Heart right ventricle (tissue), 16 donors: ENCODE measurements around the gene ACAT1. TPM values are rescaled to one million over a fixed set of nuclear protein-coding genes. Genes with fewer than 3 reads are reported as not detected.
"Not testable (repeated sequence)": the region's sequence is repeated elsewhere in the genome, so short reads cannot be mapped to it uniquely, and the experiment has no call there.

ENCODE experiments used
- ATAC-seq, 8 donors: fragments of 200-7000 bp; cut with Tn5 transposase; one replicate each; pipeline ENCODE4 v1.9.1; 2020; ENCODE audit warnings: mild to moderate bottlenecking in 8 of 8, moderate library complexity in 8 of 8, moderate number of reproducible peaks in 1 of 8
- DNase-seq, 2 donors: peaks; one replicate each; pipeline ENCODE4 v3.0.0-alpha.2; 2020
- H3K27ac ChIP-seq, 10 donors: fragments of 200-600 bp; sonication (generic) in 2 of 10; one replicate each; pipeline versions ENCODE4 v1.5.0 to v1.8.0; 2020 to 2022; ENCODE audit warnings: mild to moderate bottlenecking in 3 of 10
- H3K27me3 ChIP-seq, 7 donors: fragments of 200-600 bp; one replicate each; pipeline ENCODE4 v1.8.0; 2021 to 2022; ENCODE audit warnings: mild to moderate bottlenecking in 2 of 7
- H3K36me3 ChIP-seq, 9 donors: fragments of 200-600 bp; sonication (generic) in 1 of 9; one replicate each; pipeline versions ENCODE4 v1.5.0 to v1.8.0; 2020 to 2022; ENCODE audit warnings: mild to moderate bottlenecking in 2 of 9
- H3K4me1 ChIP-seq, 9 donors: fragments of 200-600 bp; sonication (generic) in 1 of 9; one replicate each; pipeline versions ENCODE4 v1.5.0 to v1.8.0; 2020 to 2022; ENCODE audit warnings: mild to moderate bottlenecking in 4 of 9
- H3K4me3 ChIP-seq, 10 donors: fragments of 200-600 bp; sonication (generic) in 2 of 10; one replicate each; pipeline versions ENCODE4 v1.5.0 to v1.8.0; 2020 to 2022; ENCODE audit warnings: mild to moderate bottlenecking in 7 of 10, moderate library complexity in 2 of 10
- H3K9me3 ChIP-seq, 11 donors: fragments of 200-600 bp in 10 of 11; sonication (generic) in 2 of 11; one replicate each; pipeline versions ENCODE4 v1.5.0 to v1.8.0; 2013 to 2022; ENCODE audit warnings: mild to moderate bottlenecking in 2 of 11, control low read depth in 1 of 11, moderate library complexity in 1 of 11
- WGBS, 2 donors: extraction: QIAGEN DNeasy Blood & Tissue Kit; methylation state at CpG; one replicate each; pipeline ENCODE4 v1.1.7; 2013; ENCODE audit warnings: inconsistent platforms in 1 of 2; 5-methylcytosine and 5-hydroxymethylcytosine counted together
- intact Hi-C, 10 donors: fragments of 100-400 bp; cut with DNase I; formaldehyde crosslinking; loops; one replicate each; pipeline versions ENCODE4 v1.11.1 to v1.14.2; 2022
- polyA plus RNA-seq, 2 donors: library from polyadenylated mRNA; stranded (reverse); fragments of 200-250 nt; gene quantifications; one replicate each; pipeline ENCODE4 v1.2.3, GENCODE V29; 2013
- total RNA-seq, 10 donors: library from RNA; stranded (reverse); fragmentation: NEBNext Ultra II Directional in 3 of 10; extraction: Animal tissue kit (Norgen Biotek cat#: 25700) in 3 of 10; gene quantifications; one replicate each; pipeline versions ENCODE4 v1.2.1 to v1.2.4, GENCODE V29; 2021 to 2023
- TF ChIP-seq, protein P1 (sequence below), 9 donors: fragments of 200-600 bp; sonication (generic) in 2 of 9; IDR thresholded peaks; one replicate each; pipeline versions ENCODE4 v1.5.0 to v1.8.0; 2021 to 2022; ENCODE audit warnings: antibody characterized with exemption in 9 of 9, mild to moderate bottlenecking in 5 of 9, moderate library complexity in 1 of 9
- donor health status: Arrhythmogenic right ventricular cardiomyopathy.
- donor health status: ischemic (EF 13 %, LVEDD 7.1; RV severe dilation, severe dysfunction).
- donor health status: healthy with polysubstance abuse.
- donor health status: DM: no; HTN: yes; CAD: no.
- donor health status: DM: no; HTN: no; CAD: no.
- donor health status: ischemic (EF 25% LVEDD 6.9; RV normal size, moderate dysfunction).
- donor health status: ischemic (EF 25% LVEDD 5.7; RV mildly dilated, moderate dysfunction).
- donor health status: healthy.
- donor health status: DM: yes; HTN: yes; CAD: no.
- donor health status: Ischemic cardiomyopathy.
- donor health status: ischemic (EF 35%, LVEDD 5.7; RV mildly dilated, moderate dysfunction).
- donor health status: nonischemic (EF 11% LVEDD 7.7; RV severe dilation, severe dysfunction).
- donor health status: DM: yes; HTN: yes; CAD: no.
- donor health status: PGD.
- donor health status: ischemic (EF 29% LVEDD 5.4; RV normal size, mild dysfunction).
- donor health status: nonischemic (EF 23%, LVEDD 6.1; RV moderate dilation, normal function).

The ACAT1 gene
- total and polyA plus RNA-seq, 12 donors = 158 to 535 (median 376) TPM

- intact Hi-C loops = loop anchor here in 1 of 10 donors (10.0 kb wide), 1 partner anchor 533 kb away; no protein-coding TSS in a partner anchor
- no peak for ATAC-seq
- Histone ChIP-seq H3K27me3 (no peaks in the 10 kb centered on the region), H3K4me3 (no peak overlapping the region), H3K4me1 (peaks cover 6 to 21% (median 15%) of the 10 kb centered on the region in 9 donors), H3K27ac (no peak overlapping the region), H3K9me3 (no peaks in the 10 kb centered on the region), H3K36me3 (peaks cover 0 to 25% (median 0%) of the 10 kb centered on the region in 9 donors)
- no peak for DNase-seq
- TF ChIP-seq, protein P1, sequence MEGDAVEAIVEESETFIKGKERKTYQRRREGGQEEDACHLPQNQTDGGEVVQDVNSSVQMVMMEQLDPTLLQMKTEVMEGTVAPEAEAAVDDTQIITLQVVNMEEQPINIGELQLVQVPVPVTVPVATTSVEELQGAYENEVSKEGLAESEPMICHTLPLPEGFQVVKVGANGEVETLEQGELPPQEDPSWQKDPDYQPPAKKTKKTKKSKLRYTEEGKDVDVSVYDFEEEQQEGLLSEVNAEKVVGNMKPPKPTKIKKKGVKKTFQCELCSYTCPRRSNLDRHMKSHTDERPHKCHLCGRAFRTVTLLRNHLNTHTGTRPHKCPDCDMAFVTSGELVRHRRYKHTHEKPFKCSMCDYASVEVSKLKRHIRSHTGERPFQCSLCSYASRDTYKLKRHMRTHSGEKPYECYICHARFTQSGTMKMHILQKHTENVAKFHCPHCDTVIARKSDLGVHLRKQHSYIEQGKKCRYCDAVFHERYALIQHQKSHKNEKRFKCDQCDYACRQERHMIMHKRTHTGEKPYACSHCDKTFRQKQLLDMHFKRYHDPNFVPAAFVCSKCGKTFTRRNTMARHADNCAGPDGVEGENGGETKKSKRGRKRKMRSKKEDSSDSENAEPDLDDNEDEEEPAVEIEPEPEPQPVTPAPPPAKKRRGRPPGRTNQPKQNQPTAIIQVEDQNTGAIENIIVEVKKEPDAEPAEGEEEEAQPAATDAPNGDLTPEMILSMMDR (IDR thresholded peaks at IDR 0.05) = no peak
- WGBS, 2 donors = 82 to 85% methylated on average over 2 of the region's 2 CpGs
Observed at GRCh38 chr11:108112057-108112456, 9.3 kb upstream of the ACAT1 start.

DNA sequence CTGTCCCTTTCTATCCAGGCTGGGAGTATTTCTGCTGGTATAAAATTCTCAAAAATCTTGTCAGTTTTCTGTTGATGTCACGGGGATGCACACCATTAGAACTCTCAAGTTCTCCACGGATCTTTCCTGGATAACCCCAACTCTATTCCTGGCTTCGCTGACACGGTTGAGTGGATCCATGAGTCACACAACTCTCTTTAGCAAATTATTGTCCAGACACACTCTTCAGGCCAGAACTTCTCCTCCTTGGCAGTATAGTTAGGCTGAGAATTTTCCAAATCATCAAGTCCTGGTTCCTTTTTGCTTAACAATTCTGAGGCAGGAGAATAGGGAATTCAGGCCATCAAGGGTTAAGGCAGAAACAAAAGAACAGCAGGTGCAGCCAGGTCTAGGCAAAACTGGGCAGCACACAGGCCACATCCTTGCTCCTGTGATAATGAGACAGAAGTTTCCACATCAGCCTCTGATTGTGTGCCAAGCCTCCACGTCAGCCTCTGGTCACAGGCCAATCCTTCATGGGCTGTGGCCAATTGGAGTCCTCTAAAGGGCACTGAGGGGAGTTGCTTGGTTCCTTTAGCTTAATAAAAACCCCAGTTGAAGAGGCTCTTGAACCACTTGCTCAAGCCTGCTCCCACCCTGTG lies 5.7 kb upstream of the ACAT1 start:
- no peaks in the 10 kb centered on the region for H3K27me3 ChIP-seq
- H3K27ac ChIP-seq = peak overlapping the region; percentile 42 to 86 (median 76)
- no peaks in the 10 kb centered on the region for H3K9me3 ChIP-seq
- ATAC-seq (peak; percentile 84 to 95 (median 90)), DNase-seq (peak; percentile 85 to 86)
- peaks cover 6 to 23% (median 15%) of the 10 kb centered on the region in 9 donors for H3K4me1 ChIP-seq
- intact Hi-C loops = loop anchor here in 4 of 10 donors (5.0 to 10.0 kb wide), 3 partner anchors 529 to 537 kb away; no protein-coding TSS in a partner anchor
- H3K4me3 ChIP-seq = no peak overlapping the region
- H3K36me3 ChIP-seq = peaks cover 0 to 6% (median 0%) of the 10 kb centered on the region in 9 donors
- WGBS, 2 donors = 27 to 29% methylated on average over 5 of the region's 5 CpGs
- TF ChIP-seq, protein P1 (IDR thresholded peaks at IDR 0.05) = peak in 1 of 9 donors; percentile 4

GRCh38 chr11:108117746-108118371 lies 3.5 kb upstream of the ACAT1 start:
- H3K9me3 ChIP-seq = no peaks in the 10 kb centered on the region
- H3K4me1 ChIP-seq = peaks cover 6 to 39% (median 30%) of the 10 kb centered on the region in 9 donors
- H3K27ac ChIP-seq = peak overlapping the region in 1 of 10 donors; percentile 10
- H3K36me3 ChIP-seq = no peaks in the 10 kb centered on the region
- H3K27me3 ChIP-seq = no peaks in the 10 kb centered on the region
- no peak overlapping the region for H3K4me3 ChIP-seq
- intact Hi-C loops = loop anchor here in 4 of 10 donors (5.0 to 10.0 kb wide), 3 partner anchors 527 to 534 kb away; no protein-coding TSS in a partner anchor
- TF ChIP-seq, protein P1 (IDR thresholded peaks at IDR 0.05) = peak; percentile 30 to 68 (median 52)
- no peak for ATAC-seq
- DNase-seq = no peak

DNA sequence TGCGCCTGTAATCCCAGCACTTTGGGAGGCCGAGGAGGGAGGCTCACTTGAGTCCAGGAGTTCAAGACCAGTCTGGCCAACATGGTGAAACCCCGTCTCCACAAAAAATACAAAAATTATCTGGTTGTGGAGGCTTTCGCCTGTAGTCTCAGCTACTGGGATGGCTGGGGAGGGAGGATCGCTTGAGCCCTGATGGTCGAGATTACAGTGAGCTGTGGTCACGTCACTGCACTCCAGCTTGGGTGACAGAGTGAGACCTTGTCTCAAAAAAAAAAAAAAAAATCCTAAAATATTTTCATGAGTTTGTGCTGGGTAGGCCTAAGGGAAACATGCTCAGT lies 462 bp upstream of the ACAT1 start:
- H3K27me3 ChIP-seq, H3K36me3 ChIP-seq, DNase-seq, H3K9me3 ChIP-seq: not testable (repeated sequence)
- intact Hi-C loops = loop anchor here in 6 of 10 donors (2.0 to 10.0 kb wide), 5 partner anchors 101 to 541 kb away; partner anchors contain the start of genes ATM (in 6 of the 6), NPAT (in 6 of the 6) and C11orf65 (in 1 of the 6)
- Histone ChIP-seq H3K27ac (peak overlapping the region; percentile 92 to 99 (median 96)), H3K4me1 (peaks cover 12 to 54% (median 41%) of the 10 kb centered on the region in 9 donors), H3K4me3 (peak overlapping the region in 9 of 10 donors; percentile 59 to 90 (median 74))
- 52 to 55% methylated on average over 7 of the region's 7 CpGs for WGBS, 2 donors
- ATAC-seq = peak in 2 of 8 donors; percentile 1 to 3
